ENCODE measurements around the gene CLDND1.

CLDND1 gene

GRCh38 chr3:98513736-98514135 lies 9.0 kb downstream of the CLDND1 start:
- no peak for DNase-seq (ENCODE audit: low read depth)

DNA sequence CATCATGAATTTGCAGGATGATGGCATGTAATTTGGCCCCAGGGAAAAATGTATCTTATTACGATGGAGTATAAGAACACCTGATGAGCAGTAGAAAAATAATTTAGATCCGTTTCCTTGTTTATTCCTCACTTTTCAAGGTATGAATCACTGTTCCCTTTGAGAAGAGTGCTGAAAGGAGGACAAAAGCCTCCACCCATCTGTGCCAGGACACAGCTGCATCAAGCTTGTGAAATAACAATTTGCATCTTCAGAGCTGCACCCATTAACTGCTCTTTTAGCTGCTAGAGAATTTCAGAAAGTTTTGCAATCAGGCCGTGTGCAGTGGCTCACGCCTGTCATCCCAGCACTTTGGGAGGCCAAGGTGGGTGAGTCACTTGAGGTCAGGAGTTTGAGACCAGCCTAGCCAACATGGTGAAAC lies 9.6 kb downstream of the CLDND1 start:
- DNase-seq (ENCODE audit: low read depth), result peak; percentile 72

DNA sequence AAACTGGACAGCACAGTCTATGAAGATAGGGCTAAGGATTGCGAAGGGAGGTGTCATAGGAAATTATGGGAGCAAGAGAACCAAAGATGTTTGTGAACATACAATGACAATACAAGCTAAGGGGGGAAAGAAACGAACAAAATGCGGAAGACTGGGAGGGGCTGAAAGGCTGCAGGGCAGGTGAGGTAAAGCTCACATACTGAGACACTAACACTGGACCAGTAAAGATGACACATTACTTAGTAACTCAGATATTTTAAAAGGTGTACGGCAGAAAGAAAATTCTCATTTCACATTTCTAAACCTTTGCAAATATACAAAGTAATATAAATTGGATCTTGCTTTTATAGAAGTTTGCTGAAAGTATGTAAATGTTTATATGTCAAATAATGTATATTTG lies 10.1 kb downstream of the CLDND1 start:
- no peak for DNase-seq (ENCODE audit: low read depth)

GRCh38 chr3:98508582-98508981 lies 14.1 kb downstream of the CLDND1 start:
- no peak for DNase-seq (ENCODE audit: low read depth)

DNA sequence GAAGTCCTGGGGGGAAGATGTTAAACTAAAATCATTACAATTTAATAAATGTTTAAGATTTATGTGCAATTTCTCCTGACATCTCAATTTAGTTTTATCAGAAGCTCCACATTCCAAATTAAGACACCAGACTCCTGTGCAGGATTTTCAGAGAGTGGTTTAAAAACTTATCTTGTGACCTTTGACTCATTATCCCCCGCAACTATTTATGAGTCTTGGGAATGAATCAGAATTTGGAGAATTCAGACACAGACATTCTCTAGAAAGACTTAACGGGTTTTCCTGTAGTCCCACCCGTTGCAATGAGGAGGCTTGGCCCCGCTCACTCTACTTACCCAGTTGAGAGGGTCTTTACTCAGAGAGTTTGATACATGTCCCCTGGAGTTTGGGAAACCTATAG lies 18.2 kb downstream of the CLDND1 start:
- no peak for DNase-seq (ENCODE audit: low read depth)

- no peak for DNase-seq (ENCODE audit: low read depth)
These were observed 20.7 kb downstream of the CLDND1 start for GRCh38 chr3:98501863-98502576.

- DNase-seq (ENCODE audit: low read depth), result no peak
These were observed 21.4 kb downstream of the CLDND1 start for GRCh38 chr3:98501270-98501669.

DNA sequence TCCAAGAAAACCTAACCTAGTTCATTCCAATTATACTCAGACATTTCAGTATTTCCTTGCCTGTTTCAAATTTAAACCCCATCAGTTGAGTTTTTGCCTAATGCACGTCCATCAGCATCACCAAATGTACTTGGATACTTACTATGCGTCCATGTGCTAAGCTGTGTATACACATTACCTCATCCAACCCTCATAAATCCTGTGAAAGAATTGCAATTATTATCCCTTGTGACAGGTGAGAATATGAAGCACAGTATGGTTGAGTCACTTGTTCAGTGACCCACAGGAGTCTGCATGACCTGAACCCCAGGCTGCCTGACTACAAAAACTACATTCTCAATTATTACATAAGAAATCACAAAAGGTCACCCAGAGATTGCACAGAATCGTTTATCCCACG lies 22.7 kb downstream of the CLDND1 start:
- no peak for DNase-seq (ENCODE audit: low read depth)

DNA sequence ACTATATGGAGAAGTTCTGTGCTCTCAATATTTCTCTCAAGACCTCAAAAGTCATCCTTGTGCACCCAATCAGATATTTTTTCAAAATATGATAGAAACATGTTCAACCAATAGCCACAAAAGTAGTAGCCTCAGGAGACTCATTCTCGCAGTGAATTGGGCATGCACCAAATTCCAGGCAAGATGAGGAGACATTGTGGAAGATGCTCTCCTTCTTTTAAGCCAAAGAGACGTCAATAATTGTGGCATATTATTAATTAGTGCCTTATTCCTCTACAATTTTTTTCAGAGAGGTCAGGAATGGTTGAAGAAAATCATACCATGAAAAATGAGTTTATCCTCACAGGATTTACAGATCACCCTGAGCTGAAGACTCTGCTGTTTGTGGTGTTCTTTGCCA lies 25.3 kb downstream of the CLDND1 start, which contains the start of gene OR5K2:
Gene OR5K2 (plus strand): TSS at position 301 of the 400 bp plus-strand sequence. CDS start 0 bp downstream, at position 301.
- DNase-seq (ENCODE audit: low read depth), result no peak

DNA sequence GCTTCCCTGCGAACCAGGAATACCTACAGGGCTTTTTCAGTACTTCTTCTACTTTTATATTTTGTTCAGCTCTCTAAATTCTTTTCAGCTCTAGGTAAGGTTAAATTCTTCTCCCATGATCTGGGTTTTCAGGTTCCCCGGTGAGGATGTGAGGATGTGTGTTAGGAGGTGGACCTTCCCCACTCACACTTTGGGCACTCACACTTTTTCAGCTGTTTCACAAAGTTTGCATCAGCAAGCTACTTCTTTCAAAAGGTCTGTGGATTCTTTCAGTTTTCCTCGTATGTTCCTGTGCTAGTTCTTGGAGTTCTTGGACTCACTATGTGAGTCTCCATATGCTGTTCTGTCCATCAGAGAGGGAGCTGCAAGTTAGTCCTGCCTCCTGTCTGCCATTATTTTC lies 39.1 kb downstream of the CLDND1 start:
- DNase-seq (ENCODE audit: low read depth), result no peak

- no peak for DNase-seq (ENCODE audit: low read depth)
These were observed 39.8 kb downstream of the CLDND1 start for GRCh38 chr3:98482717-98483482.
